ENCODE results near the gene PCA3. TPM values are rescaled to one million over a fixed set of nuclear protein-coding genes. Genes with fewer than 3 reads are reported as not detected.

Gene PCA3
- total and polyA plus RNA-seq, 3 donors from 2014 or later: 0.37 to 0.39 TPM; not detected in 1

GRCh38 chr9:76730801-76731200, 33.4 kb upstream of the PCA3 start:
- 90 to 100% methylated on average over 6 of the region's 6 CpGs for WGBS, 2 donors
- no peak overlapping the region for H3K4me3 ChIP-seq
- H3K27ac ChIP-seq: no peak overlapping the region
- H3K36me3 ChIP-seq (ENCODE audit: low read depth, missing control alignments): no peaks in the 10 kb centered on the region
- H3K4me1 ChIP-seq: no peaks in the 10 kb centered on the region
- TF ChIP-seq POLR2A (IDR thresholded peaks at IDR 0.05) (no peak), CTCF (IDR thresholded peaks at IDR 0.05) (no peak)
- no peaks in the 10 kb centered on the region for H3K27me3 ChIP-seq
- H3K9me3 ChIP-seq: no peaks in the 10 kb centered on the region
- DNase-seq: no peak
- intact Hi-C loops (cut with DNase I; ENCODE audit: low total_unique reads): no loop called here

GRCh38 chr9:76732341-76732958, 31.8 kb upstream of the PCA3 start:
- H3K4me1 ChIP-seq: no peaks in the 10 kb centered on the region
- TF ChIP-seq CTCF (IDR thresholded peaks at IDR 0.05) (no peak), POLR2A (IDR thresholded peaks at IDR 0.05) (no peak)
- no peak for DNase-seq
- no peaks in the 10 kb centered on the region for H3K27me3 ChIP-seq
- no peaks in the 10 kb centered on the region for H3K36me3 ChIP-seq (ENCODE audit: low read depth, missing control alignments)
- H3K9me3 ChIP-seq: no peaks in the 10 kb centered on the region
- WGBS, 2 donors: 47 to 52% methylated on average over 3 of the region's 3 CpGs
- intact Hi-C loops (cut with DNase I; ENCODE audit: low total_unique reads): no loop called here
- no peak overlapping the region for H3K27ac ChIP-seq
- no peak overlapping the region for H3K4me3 ChIP-seq

- no peak for DNase-seq
- Histone ChIP-seq H3K9me3 (no peaks in the 10 kb centered on the region), H3K27ac (no peak overlapping the region), H3K4me3 (no peak overlapping the region), H3K36me3 (ENCODE audit: low read depth, missing control alignments) (no peaks in the 10 kb centered on the region), H3K4me1 (no peaks in the 10 kb centered on the region), H3K27me3 (no peaks in the 10 kb centered on the region)
- WGBS, 2 donors: 91 to 93% methylated on average over 1 of the region's 1 CpG
- TF ChIP-seq POLR2A (IDR thresholded peaks at IDR 0.05): no peak
- no peak for TF ChIP-seq CTCF (IDR thresholded peaks at IDR 0.05)
- intact Hi-C loops (cut with DNase I; ENCODE audit: low total_unique reads): no loop called here
These were observed 31.1 kb upstream of the PCA3 start for GRCh38 chr9:76733096-76733495.

- Histone ChIP-seq H3K4me3 (no peak overlapping the region), H3K9me3 (no peaks in the 10 kb centered on the region), H3K36me3 (ENCODE audit: low read depth, missing control alignments) (no peaks in the 10 kb centered on the region), H3K27me3 (no peaks in the 10 kb centered on the region), H3K4me1 (no peaks in the 10 kb centered on the region), H3K27ac (no peak overlapping the region)
- 87 to 95% methylated on average over 3 of the region's 3 CpGs for WGBS, 2 donors
- no peak for DNase-seq
- intact Hi-C loops (cut with DNase I; ENCODE audit: low total_unique reads): no loop called here
- TF ChIP-seq POLR2A (IDR thresholded peaks at IDR 0.05) (no peak), CTCF (IDR thresholded peaks at IDR 0.05) (no peak)
These were observed 29.5 kb upstream of the PCA3 start for GRCh38 chr9:76734716-76735115.
